DOHH2 (cell line): Measurements from ENCODE around the gene CFAP100.

Source experiments
- H3F3A ChIP-seq: fragments of 200-600 bp; sonication (generic), shearing (Covaris generic); 2 replicates; pipeline ENCODE4 v1.6.0; 2016; ENCODE audit warnings: antibody characterized with exemption, mild to moderate bottlenecking; ENCODE audit not compliant: control insufficient read depth, insufficient read depth
- H3K27ac ChIP-seq: fragments of 200-600 bp; sonication (generic); 2 replicates; pipeline ENCODE4 v1.5.1; 2014; ENCODE audit warnings: low read depth, mild to moderate bottlenecking, low read length, moderate library complexity
- H3K27me3 ChIP-seq: fragments of 200-600 bp; sonication (generic); 2 replicates; pipeline ENCODE4 v1.6.1; 2014; ENCODE audit warnings: mild to moderate bottlenecking, low read length, mixed read lengths; ENCODE audit not compliant: control insufficient read depth
- H3K36me3 ChIP-seq: fragments of 200-600 bp; sonication (generic); 2 replicates; pipeline ENCODE4 v1.6.1; 2014; ENCODE audit warnings: mild to moderate bottlenecking, low read length, moderate library complexity, mixed read lengths; ENCODE audit not compliant: control insufficient read depth
- H3K4me1 ChIP-seq: fragments of 200-600 bp; sonication (generic); 2 replicates; pipeline ENCODE4 v1.6.1; 2014; ENCODE audit warnings: mild to moderate bottlenecking, low read length, mixed read lengths; ENCODE audit not compliant: control insufficient read depth
- H3K4me2 ChIP-seq: fragments of 200-600 bp; sonication (generic); 2 replicates; pipeline ENCODE4 v1.6.0; 2014; ENCODE audit warnings: mild to moderate bottlenecking, low read length, moderate library complexity
- H3K4me3 ChIP-seq: fragments of 200-600 bp; sonication (generic); 2 replicates; pipeline ENCODE4 v1.5.1; 2014; ENCODE audit warnings: mild to moderate bottlenecking, low read length, mixed read lengths
- H3K79me2 ChIP-seq: fragments of 200-600 bp; sonication (generic); 2 replicates; pipeline ENCODE4 v1.6.1; 2014; ENCODE audit warnings: mild to moderate bottlenecking, low read length, mixed read lengths; ENCODE audit not compliant: control insufficient read depth
- H3K9me2 ChIP-seq: fragments of 200-600 bp; sonication (generic); replicated peaks from 2 replicates; pipeline ENCODE4 v1.6.1; 2014; ENCODE audit warnings: mild to moderate bottlenecking, low read length, mixed read lengths; ENCODE audit not compliant: control insufficient read depth
- H3K9me3 ChIP-seq: fragments of 200-600 bp; sonication (generic); 2 replicates; pipeline ENCODE4 v1.6.1; 2014; ENCODE audit warnings: antibody characterized with exemption, low read length, mixed read lengths; ENCODE audit not compliant: control insufficient read depth, insufficient read depth
- H4K20me1 ChIP-seq: fragments of 200-600 bp; sonication (generic); 2 replicates; pipeline ENCODE4 v1.6.0; 2014; ENCODE audit warnings: low read depth, mild to moderate bottlenecking, antibody characterized with exemption, low read length, moderate library complexity; ENCODE audit not compliant: control insufficient read depth, insufficient read depth
- CTCF ChIP-seq: fragments of 200-600 bp; sonication (generic); IDR thresholded peaks from one replicate; pipeline ENCODE4 v1.5.1; 2014; ENCODE audit warnings: antibody characterized with exemption, mild to moderate bottlenecking, low read depth, low read length; ENCODE audit not compliant: poor library complexity, severe bottlenecking
- EZH2phosphoT487 ChIP-seq: fragments of 200-600 bp; sonication (generic); IDR thresholded peaks from 2 replicates; pipeline ENCODE4 v1.6.1; 2017; ENCODE audit warnings: borderline replicate concordance, mild to moderate bottlenecking, antibody characterized with exemption, low read length, moderate library complexity, mixed read lengths

The CFAP100 gene

DNA sequence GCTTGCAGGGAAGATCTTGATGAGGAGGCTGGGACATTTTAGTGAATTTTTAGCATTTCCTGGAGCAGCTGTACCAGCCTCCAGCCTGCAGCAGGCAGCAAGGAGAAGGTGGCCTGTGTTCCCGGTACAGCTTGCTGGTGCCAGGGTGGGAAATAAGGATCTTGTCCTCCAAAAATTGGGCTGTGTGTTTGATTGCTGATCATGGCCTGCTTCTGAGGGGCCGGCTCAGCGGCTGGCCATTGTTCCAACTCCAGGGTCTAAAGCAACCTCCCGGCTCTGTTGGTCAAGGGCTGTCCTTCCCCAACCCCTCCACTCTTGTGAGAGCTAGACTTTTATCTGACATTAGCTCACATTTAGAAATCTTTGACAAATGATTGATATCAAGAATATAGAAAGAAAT, 5.0 kb downstream of the CFAP100 start:
- no peak overlapping the region for H3K4me2 ChIP-seq
- H3K4me1 ChIP-seq, result peaks cover 7% of the 10 kb centered on the region
- H3K9me2 ChIP-seq, result no peaks in the 10 kb centered on the region
- H3K27ac ChIP-seq, result no peak overlapping the region
- H3F3A ChIP-seq, result no peaks in the 10 kb centered on the region
- 0 out of 2 replicates have a peak, but pooled peaks cover 6% of the 10 kb centered on the region for H3K27me3 ChIP-seq
- H3K79me2 ChIP-seq, result no peaks in the 10 kb centered on the region
- no peak for TF ChIP-seq EZH2phosphoT487
- TF ChIP-seq CTCF, result no peak
- no peaks in the 10 kb centered on the region for H4K20me1 ChIP-seq
- no peaks in the 10 kb centered on the region for H3K36me3 ChIP-seq
- H3K9me3 ChIP-seq, result peaks cover 17% of the 10 kb centered on the region; the same call in 1 of the 2 replicates
- no peak overlapping the region for H3K4me3 ChIP-seq

DNA sequence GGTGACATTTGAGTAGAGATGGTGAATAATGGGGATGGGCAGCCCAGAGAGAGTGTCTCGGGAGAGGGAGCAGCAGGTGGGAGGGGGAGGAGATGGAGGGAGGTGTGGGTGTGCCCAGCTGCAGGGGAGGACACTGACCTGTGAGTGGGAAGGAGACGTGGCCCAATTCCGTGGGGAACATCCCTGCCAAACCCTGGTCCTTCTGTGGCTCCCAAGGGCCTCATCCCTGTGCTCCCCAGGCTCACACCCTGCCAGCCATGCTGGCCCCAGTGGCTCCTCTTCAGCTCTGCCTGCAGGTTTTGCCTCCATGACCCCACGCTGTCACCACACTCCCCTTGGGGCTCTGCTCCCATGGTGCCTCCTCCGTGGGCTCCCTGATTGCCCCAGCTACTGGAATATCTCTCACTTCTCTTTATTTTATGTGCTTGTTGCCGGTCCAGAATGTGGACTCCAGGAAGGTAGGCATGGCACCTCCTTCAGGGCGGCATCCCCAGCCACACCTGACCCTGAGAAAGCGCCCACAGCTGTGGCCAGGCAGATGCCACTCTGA, 7.0 kb downstream of the CFAP100 start:
- H3K4me3 ChIP-seq, result no peak overlapping the region
- H3K27me3 ChIP-seq, result peaks cover 9% of the 10 kb centered on the region; the same call in 1 of the 2 replicates
- H3K9me3 ChIP-seq, result peaks cover 17% of the 10 kb centered on the region; the same call in 1 of the 2 replicates
- no peaks in the 10 kb centered on the region for H4K20me1 ChIP-seq
- peaks cover 7% of the 10 kb centered on the region for H3K4me1 ChIP-seq
- H3K4me2 ChIP-seq, result no peak overlapping the region
- H3K9me2 ChIP-seq, result no peaks in the 10 kb centered on the region
- no peaks in the 10 kb centered on the region for H3F3A ChIP-seq
- no peaks in the 10 kb centered on the region for H3K36me3 ChIP-seq
- TF ChIP-seq CTCF (no peak), EZH2phosphoT487 (no peak)
- no peaks in the 10 kb centered on the region for H3K79me2 ChIP-seq
- H3K27ac ChIP-seq, result no peak overlapping the region

GRCh38 chr3:126402178-126402577, 7.5 kb downstream of the CFAP100 start:
- Histone ChIP-seq H4K20me1 (no peaks in the 10 kb centered on the region), H3K4me1 (peaks cover 7% of the 10 kb centered on the region), H3K9me2 (no peaks in the 10 kb centered on the region), H3K9me3 (peaks cover 17% of the 10 kb centered on the region; the same call in 1 of the 2 replicates), H3K36me3 (no peaks in the 10 kb centered on the region), H3F3A (no peaks in the 10 kb centered on the region), H3K27ac (no peak overlapping the region), H3K79me2 (no peaks in the 10 kb centered on the region), H3K27me3 (peaks cover 14% of the 10 kb centered on the region), H3K4me3 (no peak overlapping the region), H3K4me2 (no peak overlapping the region)
- no peak for TF ChIP-seq CTCF
- TF ChIP-seq EZH2phosphoT487, result no peak
